ENCODE results near the gene LRMDA. TPM values are rescaled to one million over a fixed set of nuclear protein-coding genes. Genes with fewer than 3 reads are reported as not detected.

LRMDA gene
- total and polyA plus RNA-seq, 2 donors from 2014 or later = 23.2 to 48.6 TPM

DNA sequence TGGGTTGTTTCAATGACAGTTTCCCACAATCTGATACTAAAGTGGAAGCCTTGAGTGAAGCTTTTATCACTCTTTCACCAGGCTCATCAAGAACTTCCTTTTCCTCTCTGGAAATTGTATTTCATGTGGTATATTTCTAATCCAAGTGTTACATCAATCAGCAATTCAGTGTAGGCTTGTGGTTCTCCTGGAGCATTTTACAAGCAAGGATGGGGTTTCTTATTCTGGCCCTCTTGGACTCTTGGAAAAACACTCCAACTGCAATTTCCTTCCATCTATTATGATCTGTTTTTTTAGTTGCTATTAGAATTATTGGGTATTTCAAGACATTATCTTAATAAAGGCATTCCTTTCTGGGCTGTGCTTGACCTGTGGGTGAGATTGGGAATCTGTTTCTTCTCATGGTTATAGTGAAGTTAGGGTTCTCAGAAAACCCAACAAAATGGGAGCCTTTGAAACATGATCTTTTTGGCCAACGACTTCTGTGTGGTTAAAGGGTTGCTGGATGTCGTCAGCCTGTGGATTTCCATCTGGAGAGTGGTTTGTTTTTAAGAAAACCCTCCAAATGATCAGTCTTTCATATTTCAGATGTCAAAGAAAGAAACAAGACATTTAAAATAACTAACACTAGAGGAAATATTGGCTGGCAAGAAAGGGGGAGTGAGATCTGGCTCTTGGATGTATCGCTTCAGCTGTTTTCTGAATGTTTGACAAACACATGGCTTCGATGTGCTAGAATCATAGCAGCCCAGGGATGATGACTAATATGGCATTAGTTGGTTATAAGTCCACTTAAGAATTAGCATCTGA is 540.2 kb downstream of the LRMDA start:
- TF ChIP-seq CTCF (IDR thresholded peaks at IDR 0.05; ENCODE audit: borderline replicate concordance, extremely low read depth, insufficient read depth) = no peak
- intact Hi-C loops (cut with DNase I) = no loop called here
- Histone ChIP-seq H3K4me3 (ENCODE audit: low read length in 3 of 3) (no peak overlapping the region), H3K27me3 (ENCODE audit: control insufficient read depth, insufficient read depth, low read length) (no peaks in the 10 kb centered on the region), H3K27ac (ENCODE audit: low read depth in 2 of 2, low read length in 2 of 2) (no peak overlapping the region), H3K4me1 (ENCODE audit: control insufficient read depth in 2 of 3, insufficient read depth in 2 of 3, low read depth in 1 of 3, low read length in 3 of 3) (no peaks in the 10 kb centered on the region), H3K36me3 (ENCODE audit: control insufficient read depth in 2 of 3, insufficient read depth in 3 of 3, low read length in 3 of 3) (no peaks in the 10 kb centered on the region), H3K9ac (ENCODE audit: low read length in 3 of 3) (no peak overlapping the region), H3K9me3 (ENCODE audit: control insufficient read depth in 2 of 3, insufficient read depth in 1 of 3, low read length in 3 of 3) (no peaks in the 10 kb centered on the region)
- FAIRE-seq = no peak
- peak in 2 of 5 donors; percentile 68 to 92 for DNase-seq

DNA sequence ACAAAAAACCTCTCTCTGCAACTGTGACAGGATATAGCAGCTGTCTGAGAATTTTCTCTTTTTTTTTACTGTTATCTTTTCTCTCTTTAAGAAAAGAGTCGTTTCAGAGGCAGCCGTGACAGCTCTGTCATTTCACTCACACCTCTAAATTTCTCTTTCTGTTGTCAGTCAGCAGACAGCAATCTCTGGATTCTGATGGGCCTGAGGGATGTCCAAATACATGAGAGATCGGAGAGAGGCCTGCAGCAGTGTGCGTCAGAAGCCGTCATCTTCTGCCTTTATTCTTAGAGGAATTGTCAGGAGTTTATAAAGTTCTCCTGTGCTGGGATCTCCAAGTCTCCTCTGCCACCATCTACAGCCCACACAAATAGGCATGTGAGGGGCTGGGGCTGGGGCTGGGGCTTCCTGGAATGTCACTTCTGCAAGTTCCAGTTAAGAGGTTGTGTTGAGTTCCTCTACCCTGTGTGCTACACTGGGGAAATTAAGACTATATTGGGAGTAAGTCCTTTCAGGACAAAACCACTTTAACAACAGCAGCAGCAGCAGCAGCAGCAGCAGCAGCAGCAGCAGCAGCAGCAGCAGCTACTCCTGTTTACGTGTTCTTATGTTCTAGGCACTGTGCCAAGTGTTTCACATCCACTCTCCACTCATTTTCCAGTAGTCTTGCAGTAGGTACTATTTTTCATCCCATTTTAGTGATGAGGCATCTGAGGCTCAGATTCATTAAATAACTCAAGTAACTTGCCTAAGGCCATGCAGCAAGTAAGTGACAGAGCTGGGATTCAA is 541.3 kb downstream of the LRMDA start:
- intact Hi-C loops (cut with DNase I) = no loop called here

GRCh38 chr10:75974080-75974479 is 542.7 kb downstream of the LRMDA start:
- no peaks in the 10 kb centered on the region for H3K36me3 ChIP-seq (ENCODE audit: control insufficient read depth in 2 of 3, insufficient read depth in 3 of 3, low read length in 3 of 3)
- no peak for TF ChIP-seq CTCF (IDR thresholded peaks at IDR 0.05; ENCODE audit: borderline replicate concordance, extremely low read depth, insufficient read depth)
- no peak for DNase-seq
- no peak overlapping the region for H3K27ac ChIP-seq (ENCODE audit: low read depth in 2 of 2, low read length in 2 of 2)
- H3K9ac ChIP-seq (ENCODE audit: low read length in 3 of 3) = no peak overlapping the region
- no peaks in the 10 kb centered on the region for H3K9me3 ChIP-seq (ENCODE audit: control insufficient read depth in 2 of 3, insufficient read depth in 1 of 3, low read length in 3 of 3)
- H3K4me3 ChIP-seq (ENCODE audit: low read length in 3 of 3) = no peak overlapping the region
- no peak for FAIRE-seq
- H3K4me1 ChIP-seq (ENCODE audit: control insufficient read depth in 2 of 3, insufficient read depth in 2 of 3, low read depth in 1 of 3, low read length in 3 of 3) = no peaks in the 10 kb centered on the region
- intact Hi-C loops (cut with DNase I) = no loop called here
- no peaks in the 10 kb centered on the region for H3K27me3 ChIP-seq (ENCODE audit: control insufficient read depth, insufficient read depth, low read length)

More for the DNA sequence above, 541.3 kb downstream of the LRMDA start:
- no peak overlapping the region for H3K27ac ChIP-seq (ENCODE audit: low read depth in 2 of 2, low read length in 2 of 2)
- no peaks in the 10 kb centered on the region for H3K9me3 ChIP-seq (ENCODE audit: control insufficient read depth in 2 of 3, insufficient read depth in 1 of 3, low read length in 3 of 3)
- H3K36me3 ChIP-seq (ENCODE audit: control insufficient read depth in 2 of 3, insufficient read depth in 3 of 3, low read length in 3 of 3) = no peaks in the 10 kb centered on the region
- no peaks in the 10 kb centered on the region for H3K4me1 ChIP-seq (ENCODE audit: control insufficient read depth in 2 of 3, insufficient read depth in 2 of 3, low read depth in 1 of 3, low read length in 3 of 3)
- no peaks in the 10 kb centered on the region for H3K27me3 ChIP-seq (ENCODE audit: control insufficient read depth, insufficient read depth, low read length)
- H3K4me3 ChIP-seq (ENCODE audit: low read length in 3 of 3) = no peak overlapping the region
- H3K9ac ChIP-seq (ENCODE audit: low read length in 3 of 3) = no peak overlapping the region
- no peak for FAIRE-seq
- TF ChIP-seq CTCF (IDR thresholded peaks at IDR 0.05; ENCODE audit: borderline replicate concordance, extremely low read depth, insufficient read depth) = no peak
- DNase-seq = peak in 1 of 5 donors; percentile 70
